Measurements from ENCODE around the gene USHBP1. TPM values are rescaled to one million over a fixed set of nuclear protein-coding genes. Genes with fewer than 3 reads are reported as not detected.

The USHBP1 gene
- total and polyA plus RNA-seq, 2 of the 13 experiments (the other 11 are each of a cell fraction or from before 2014, with no cell fraction given) = 0.15 to 1.5 TPM

DNA sequence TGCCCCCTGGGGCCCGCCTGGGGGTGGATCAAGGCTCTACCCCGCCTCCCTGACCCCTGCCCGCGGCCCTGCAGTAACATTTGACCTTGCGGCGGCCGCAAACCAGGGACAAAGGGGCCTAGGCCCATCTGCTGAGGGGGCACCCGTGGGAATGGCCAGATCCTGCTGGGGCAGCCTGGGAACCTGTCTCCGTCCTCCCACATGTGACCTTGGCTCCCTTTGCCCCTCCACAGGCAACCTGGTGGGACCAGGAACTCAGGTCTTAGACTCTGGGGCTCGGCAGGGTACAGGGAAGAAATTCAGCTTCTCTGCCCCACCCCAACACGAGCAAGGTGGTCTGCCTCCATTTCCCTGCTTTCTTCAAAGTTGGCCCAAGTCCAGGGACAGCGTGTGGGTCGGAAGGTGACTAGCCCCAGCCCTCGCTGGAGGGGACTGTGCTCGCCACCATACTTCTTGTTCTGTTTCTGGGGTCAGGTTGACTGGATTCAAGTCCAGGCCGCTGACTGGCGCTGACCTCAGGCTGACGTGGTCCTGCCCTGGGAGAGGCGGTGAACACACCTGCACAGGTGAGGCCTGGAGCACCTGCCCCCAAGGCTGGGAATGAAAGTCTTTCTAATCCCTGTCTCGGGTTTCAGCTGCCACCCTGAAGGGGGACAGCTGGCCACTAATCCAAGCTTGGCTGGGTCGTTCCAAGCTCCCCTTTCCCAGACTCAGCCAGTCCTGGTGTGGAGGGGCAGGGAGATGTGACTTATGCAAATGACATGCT is 16.4 kb downstream of the USHBP1 start (continued):
- TF ChIP-seq ZNF382 (CRISPR knock-in tag; IDR thresholded peaks at IDR 0.05; ENCODE audit: borderline replicate concordance) = no peak
- peak; percentile 67 to 96; a peak in 3 of 4 replicates for TF ChIP-seq EP300 (IDR thresholded peaks at IDR 0.05; ENCODE audit: low read depth in 2 of 2, low read length in 2 of 2)
- peak; percentile 91 for TF ChIP-seq EP300 (CRISPR knock-in tag; IDR thresholded peaks at IDR 0.05; ENCODE audit: borderline replicate concordance)

DNA sequence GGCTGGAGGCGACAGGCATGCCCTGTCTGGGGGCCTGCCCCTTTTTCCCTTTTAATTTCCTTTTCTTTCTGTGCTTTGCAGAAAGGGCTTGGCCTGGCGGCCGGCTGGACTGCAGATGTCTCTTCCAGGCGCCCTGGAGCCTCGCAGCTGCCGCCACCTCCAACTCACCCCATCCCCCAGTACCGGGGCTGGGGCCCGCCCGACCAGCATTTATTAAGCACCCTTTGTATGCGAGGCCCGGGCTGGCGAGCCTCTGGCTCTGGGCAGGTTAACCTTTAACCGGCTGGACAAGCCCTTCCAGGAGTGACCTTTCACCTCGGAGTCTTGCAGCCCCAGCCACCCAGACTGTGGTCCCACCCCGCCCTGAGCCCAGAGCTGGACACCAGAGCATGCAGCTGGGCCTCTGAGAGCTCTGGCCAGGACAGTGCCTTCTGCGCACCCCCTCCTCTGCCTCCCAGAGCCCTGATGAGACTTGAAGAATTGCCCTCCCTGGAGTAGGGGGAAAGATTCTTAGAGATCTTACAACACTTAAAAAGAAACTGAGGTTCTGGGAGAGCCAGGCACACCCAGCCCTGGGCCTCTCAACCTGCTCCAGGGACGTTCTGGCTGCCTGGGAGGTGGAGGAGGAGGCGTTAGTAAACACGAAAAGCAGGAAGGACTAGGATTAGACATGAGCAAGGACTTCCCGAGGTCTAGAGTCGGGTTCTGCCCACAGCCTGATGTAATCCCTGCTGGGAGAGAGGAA is 17.7 kb downstream of the USHBP1 start:
- H3K4me3 ChIP-seq (replicated peaks in 1 of 3; ENCODE audit: insufficient read depth in 1 of 3, low read depth in 2 of 3, low read length in 3 of 3) = peak overlapping the region; percentile 66 to 77 (median 66)
- no TSS peak for BruUV-seq (replicated peaks)
- H3K36me3 ChIP-seq (replicated peaks in 1 of 2; ENCODE audit: control insufficient read depth in 1 of 2, insufficient read depth in 2 of 2, low read length in 2 of 2) = no peaks in the 10 kb centered on the region
- DNase-seq (ENCODE audit: low spot score) (peak; percentile 80), ATAC-seq (peak; percentile 49), FAIRE-seq (peak; percentile 78)
- H3K27ac ChIP-seq (ENCODE audit: extremely low read length, insufficient read depth, low read length) = peak overlapping the region; percentile 83
- H4K20me1 ChIP-seq (ENCODE audit: insufficient read depth, low read length) = peaks cover 10% of the 10 kb centered on the region; the same call in 1 of the 2 replicates
- peak overlapping the region; percentile 63 for H3K9ac ChIP-seq (ENCODE audit: insufficient read depth, low read depth, low read length)
- peak overlapping the region; percentile 90 for H3K4me2 ChIP-seq (ENCODE audit: low read depth, low read length)
- 0% methylated on average over 17 of the region's 21 CpGs for WGBS (ENCODE audit: low lambda C conversion rate)
- no peaks in the 10 kb centered on the region for H3K9me3 ChIP-seq (ENCODE audit: low read length)
- intact Hi-C loops (cut with micrococcal nuclease; ENCODE audit: unreplicated experiment) = loop anchor here (2.0 kb wide), 2 partner anchors 14 to 20 kb away; partner anchors contain the start of gene OCEL1
- peaks cover 31% of the 10 kb centered on the region for H3K79me2 ChIP-seq (ENCODE audit: insufficient read depth, low read length)
- peaks cover 59% of the 10 kb centered on the region for H3K4me1 ChIP-seq (ENCODE audit: insufficient read depth, low read length)
- H2AFZ ChIP-seq (ENCODE audit: low read length) = no peak overlapping the region
- CTCF ChIA-PET (ENCODE audit: low intra/inter-chr PET ratio, low total read pairs) = no interaction called here
- in situ Hi-C loops (cut with HindIII; ENCODE audit: extremely low pct_ligation_motif_present, low pct_unique_long_range_greater_than_20kb) = no loop called here
- POLR2A ChIA-PET = interaction anchor here (0.5 to 5.0 kb wide), 12 partner anchors 8 to 62 kb away, joined by 3 to 52 read pairs (median 4); partner anchors contain the start of genes BABAM1, OCEL1 and USE1
- H3K27me3 ChIP-seq (ENCODE audit: control insufficient read depth in 1 of 2, insufficient read depth in 2 of 2, low read length in 2 of 2) = no peaks in the 10 kb centered on the region
- TF ChIP-seq, protein P1, sequence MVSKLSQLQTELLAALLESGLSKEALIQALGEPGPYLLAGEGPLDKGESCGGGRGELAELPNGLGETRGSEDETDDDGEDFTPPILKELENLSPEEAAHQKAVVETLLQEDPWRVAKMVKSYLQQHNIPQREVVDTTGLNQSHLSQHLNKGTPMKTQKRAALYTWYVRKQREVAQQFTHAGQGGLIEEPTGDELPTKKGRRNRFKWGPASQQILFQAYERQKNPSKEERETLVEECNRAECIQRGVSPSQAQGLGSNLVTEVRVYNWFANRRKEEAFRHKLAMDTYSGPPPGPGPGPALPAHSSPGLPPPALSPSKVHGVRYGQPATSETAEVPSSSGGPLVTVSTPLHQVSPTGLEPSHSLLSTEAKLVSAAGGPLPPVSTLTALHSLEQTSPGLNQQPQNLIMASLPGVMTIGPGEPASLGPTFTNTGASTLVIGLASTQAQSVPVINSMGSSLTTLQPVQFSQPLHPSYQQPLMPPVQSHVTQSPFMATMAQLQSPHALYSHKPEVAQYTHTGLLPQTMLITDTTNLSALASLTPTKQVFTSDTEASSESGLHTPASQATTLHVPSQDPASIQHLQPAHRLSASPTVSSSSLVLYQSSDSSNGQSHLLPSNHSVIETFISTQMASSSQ (IDR thresholded peaks at IDR 0.05; ENCODE audit: low read depth) = peak; percentile 69; the same call in 1 of the 2 replicates
- TF ChIP-seq, protein P1 (CRISPR knock-in tag; IDR thresholded peaks at IDR 0.05; ENCODE audit: borderline replicate concordance) = peak; percentile 91; the same call in 1 of the 2 replicates
- TF ChIP-seq SPEN (CRISPR knock-in tag; IDR thresholded peaks at IDR 0.05; ENCODE audit: low read depth) = peak; percentile 31; the same call in 1 of the 2 replicates
- TF ChIP-seq GABPB1 (CRISPR knock-in tag; IDR thresholded peaks at IDR 0.05) = peak; percentile 25; the same call in 1 of the 2 replicates
- peak; percentile 64 for TF ChIP-seq POLR2AphosphoS5 (IDR thresholded peaks at IDR 0.05; ENCODE audit: low read depth, low read length)
- TF ChIP-seq, protein P2, sequence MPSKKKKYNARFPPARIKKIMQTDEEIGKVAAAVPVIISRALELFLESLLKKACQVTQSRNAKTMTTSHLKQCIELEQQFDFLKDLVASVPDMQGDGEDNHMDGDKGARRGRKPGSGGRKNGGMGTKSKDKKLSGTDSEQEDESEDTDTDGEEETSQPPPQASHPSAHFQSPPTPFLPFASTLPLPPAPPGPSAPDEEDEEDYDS (CRISPR knock-in tag; IDR thresholded peaks at IDR 0.05) = peak; percentile 23; the same call in 1 of the 2 replicates
- 0 out of 2 replicates have a peak, but pooled peaks have one; percentile 17 for TF ChIP-seq ZNF143 (CRISPR knock-in tag; IDR thresholded peaks at IDR 0.05)
- peak; percentile 63 for TF ChIP-seq SAP130 (CRISPR knock-in tag; IDR thresholded peaks at IDR 0.05; ENCODE audit: low read depth)
- peak; percentile 97 for TF ChIP-seq ADNP (CRISPR knock-in tag; IDR thresholded peaks at IDR 0.05)
- peak; percentile 74 for TF ChIP-seq ASH2L (IDR thresholded peaks at IDR 0.05; ENCODE audit: insufficient read length, low read depth, low read length)
- peak; percentile 31; the same call in 1 of the 2 replicates for TF ChIP-seq SMAD1 (CRISPR knock-in tag; IDR thresholded peaks at IDR 0.05; ENCODE audit: borderline replicate concordance, low read depth)
- TF ChIP-seq, protein P3, sequence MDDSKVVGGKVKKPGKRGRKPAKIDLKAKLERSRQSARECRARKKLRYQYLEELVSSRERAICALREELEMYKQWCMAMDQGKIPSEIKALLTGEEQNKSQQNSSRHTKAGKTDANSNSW (CRISPR knock-in tag; IDR thresholded peaks at IDR 0.05; ENCODE audit: borderline replicate concordance) = no peak
- TF ChIP-seq ZNF75D (CRISPR knock-in tag; IDR thresholded peaks at IDR 0.05; ENCODE audit: borderline replicate concordance) = no peak

All from HepG2 (cell line).